HG03045 (cell line): ENCODE data around the gene APOBEC4.

Experiments
- ATAC-seq: cut with Tn5 transposase; IDR thresholded peaks from one replicate; pipeline ENCODE4 v1.9.1; 2021; ENCODE audit warnings: mild to moderate bottlenecking, moderate library complexity; ENCODE audit not compliant: unreplicated experiment

The APOBEC4 gene

DNA sequence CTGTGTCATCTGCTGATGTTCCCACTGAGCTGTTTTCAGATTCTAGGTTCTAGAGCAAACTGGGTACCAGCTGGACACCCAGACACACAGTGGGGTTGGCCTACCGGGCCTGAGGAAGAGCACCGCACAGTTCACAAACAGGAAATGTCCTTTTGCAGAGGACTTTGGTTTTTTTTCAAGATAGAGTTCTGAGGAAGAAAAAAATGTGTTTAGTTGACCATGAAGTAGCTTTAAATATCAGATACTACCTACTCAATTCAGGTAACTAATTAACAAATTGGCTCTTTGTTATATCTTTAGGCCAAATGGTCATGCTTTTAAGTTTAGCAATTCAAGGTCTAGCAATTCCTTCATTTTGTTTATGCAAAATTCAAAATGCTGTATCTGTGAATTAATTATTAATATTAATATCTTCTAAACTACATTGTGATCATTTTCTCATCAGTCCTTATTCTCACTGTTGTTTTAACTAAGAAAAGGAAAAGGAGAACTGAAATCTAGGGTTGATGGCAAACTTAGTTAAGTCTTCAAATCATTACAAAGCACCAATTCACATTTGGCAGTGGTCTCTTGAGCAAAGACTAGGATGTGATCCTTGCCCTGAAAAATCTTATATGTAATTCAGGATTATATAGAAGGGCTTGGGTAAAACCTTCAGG is 45.7 kb downstream of the APOBEC4 start:
- ATAC-seq: no peak

DNA sequence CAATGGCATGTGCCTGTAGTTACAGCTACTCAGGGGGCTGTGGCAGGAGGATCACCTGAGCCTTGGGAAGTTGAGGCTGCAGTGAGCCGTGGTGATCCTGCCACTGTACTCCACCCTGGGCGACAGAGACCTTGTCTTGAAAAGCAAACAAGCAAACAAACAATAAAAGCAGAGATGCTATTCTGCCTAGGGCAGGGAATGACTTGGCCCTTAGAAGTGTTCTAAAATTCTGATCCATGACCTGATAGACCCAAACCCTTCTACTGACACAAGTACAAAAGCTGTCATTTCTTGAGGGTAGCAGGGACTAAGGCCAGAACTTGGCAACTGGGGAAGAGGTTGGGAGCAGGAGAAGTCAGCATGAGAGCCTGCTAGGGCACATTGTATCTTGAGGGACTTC is 47.2 kb downstream of the APOBEC4 start:
- ATAC-seq: no peak

DNA sequence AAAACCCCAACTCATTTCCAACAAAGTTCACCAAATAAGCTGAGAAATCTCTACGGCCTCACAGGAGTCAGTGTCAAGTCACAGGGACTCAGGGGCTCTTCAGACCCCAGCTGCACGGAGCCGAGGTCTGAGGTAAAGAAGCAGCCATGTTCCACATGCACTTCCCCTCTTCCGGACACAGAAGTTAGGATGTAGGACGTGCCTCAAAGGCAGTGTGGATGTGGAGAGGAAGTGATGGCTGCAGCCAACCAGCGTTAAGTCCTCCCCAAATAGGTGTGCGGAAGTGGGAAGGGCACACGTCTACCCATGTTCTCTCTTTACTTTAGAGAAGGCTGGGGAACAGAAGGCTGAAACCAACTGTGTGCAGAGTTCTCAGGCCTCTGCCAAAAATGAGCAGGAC is 48.3 kb downstream of the APOBEC4 start:
- ATAC-seq: no peak

DNA sequence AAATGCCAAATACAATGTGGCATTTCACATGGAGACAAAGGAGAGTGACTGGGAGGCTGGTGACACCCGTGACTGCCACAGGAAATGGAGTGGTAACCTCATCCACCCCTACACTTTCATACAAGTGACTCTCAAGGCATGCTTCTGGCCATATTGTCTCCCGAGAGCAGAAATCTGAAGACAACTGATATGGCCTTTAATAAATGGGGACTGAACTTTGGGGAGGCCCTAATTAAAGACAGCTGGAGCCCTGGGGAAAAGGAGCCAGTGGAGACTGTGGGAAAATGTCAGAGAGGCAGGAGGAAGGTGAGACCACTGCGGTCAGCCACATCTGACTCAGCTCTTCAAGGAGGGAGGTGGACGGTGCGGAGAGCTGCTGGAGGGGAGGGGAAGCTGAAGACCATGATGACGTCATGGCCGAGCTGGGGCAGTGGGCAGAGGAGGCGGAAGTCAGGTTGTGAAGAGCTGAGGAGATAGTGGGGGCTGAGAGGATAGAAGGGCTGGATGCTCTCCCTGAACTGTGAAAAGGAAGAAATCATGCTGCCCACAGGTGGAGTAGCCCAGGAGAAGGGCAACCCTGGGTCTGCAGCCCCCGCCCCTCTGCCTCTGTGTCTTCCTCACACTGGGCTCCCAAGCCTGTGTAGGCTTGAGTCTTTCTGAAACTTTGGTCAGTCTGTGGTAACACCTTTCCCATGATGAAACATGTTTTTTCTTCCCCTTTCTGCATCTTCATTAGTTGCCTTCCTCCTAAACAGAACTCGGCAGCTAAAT is 48.9 kb downstream of the APOBEC4 start:
- no peak for ATAC-seq

DNA sequence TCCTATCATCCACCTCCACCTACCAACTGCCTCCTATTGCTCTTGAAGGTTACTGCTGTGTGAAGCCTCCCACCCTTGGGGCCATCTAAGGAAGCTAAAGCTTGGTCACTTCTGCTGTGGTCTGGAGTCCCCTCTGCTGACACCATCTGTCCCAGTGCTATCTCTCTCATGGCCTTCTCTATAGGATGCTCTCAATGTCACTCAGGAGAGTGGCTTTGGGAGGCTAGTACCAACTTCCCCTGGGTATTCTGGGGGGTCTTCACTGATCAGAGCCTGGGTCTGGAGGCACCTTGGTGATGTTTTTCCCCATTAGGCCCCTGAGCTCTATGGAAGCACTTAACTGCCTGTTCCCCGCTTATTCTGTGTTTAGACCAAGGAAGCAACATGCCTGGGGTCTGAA is 50.6 kb downstream of the APOBEC4 start:
- ATAC-seq: no peak

DNA sequence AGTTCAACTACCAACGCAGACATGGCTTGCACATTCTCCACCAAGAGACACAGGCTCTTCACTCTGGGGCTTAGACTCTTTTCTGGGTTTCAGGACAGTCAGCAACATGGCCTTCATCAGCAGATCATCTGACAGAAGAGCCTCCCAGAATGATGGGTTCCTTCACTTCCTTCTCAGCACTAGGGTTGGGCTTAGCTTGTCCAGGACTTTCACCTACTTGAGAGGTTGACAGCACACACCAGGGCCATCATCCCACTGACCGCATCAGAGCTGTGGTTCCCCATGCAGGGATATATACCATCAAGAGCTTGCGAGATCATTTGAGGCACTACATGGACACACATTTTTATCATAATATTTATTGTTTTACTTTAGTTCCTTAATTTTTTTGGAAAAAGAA is 52.5 kb downstream of the APOBEC4 start:
- no peak for ATAC-seq

DNA sequence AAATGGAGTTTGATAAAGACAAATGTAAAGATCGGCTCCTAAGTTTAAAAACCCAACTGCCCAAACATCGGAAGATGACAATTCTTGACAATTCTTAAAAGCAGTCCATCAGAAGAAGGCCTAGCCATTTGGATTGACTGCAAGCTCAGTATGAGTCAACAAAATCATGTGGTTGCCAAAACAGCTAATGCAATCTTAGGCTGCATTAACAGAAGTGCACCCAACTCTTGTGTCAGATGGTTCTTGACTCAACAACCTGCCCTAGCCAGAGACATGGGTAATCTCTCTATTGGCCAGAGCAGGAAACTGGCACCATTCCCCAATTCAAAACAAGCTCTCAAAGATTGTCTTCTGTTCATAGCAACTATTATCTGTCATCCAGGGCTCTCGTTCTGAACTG is 53.0 kb downstream of the APOBEC4 start:
- no peak for ATAC-seq

DNA sequence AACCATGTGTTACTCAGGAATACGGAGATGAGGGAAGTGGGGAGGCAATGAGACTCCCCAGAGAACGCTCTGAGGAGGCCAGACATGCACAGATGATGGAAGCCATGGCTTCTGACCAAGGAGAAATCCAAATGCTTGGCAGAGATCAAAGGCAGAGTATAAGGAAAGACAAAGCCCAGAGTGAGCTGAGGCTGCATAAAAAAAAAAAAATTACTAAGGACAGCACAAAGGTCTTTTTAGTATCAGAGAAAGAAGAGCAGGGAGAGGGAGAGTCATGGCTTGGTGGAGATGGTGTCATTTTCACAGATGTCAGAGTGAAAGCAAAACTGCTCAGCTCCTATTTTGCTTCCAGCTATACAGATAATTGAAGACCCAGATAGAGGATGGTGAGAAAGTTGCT is 54.7 kb downstream of the APOBEC4 start:
- peak; percentile 68 for ATAC-seq

DNA sequence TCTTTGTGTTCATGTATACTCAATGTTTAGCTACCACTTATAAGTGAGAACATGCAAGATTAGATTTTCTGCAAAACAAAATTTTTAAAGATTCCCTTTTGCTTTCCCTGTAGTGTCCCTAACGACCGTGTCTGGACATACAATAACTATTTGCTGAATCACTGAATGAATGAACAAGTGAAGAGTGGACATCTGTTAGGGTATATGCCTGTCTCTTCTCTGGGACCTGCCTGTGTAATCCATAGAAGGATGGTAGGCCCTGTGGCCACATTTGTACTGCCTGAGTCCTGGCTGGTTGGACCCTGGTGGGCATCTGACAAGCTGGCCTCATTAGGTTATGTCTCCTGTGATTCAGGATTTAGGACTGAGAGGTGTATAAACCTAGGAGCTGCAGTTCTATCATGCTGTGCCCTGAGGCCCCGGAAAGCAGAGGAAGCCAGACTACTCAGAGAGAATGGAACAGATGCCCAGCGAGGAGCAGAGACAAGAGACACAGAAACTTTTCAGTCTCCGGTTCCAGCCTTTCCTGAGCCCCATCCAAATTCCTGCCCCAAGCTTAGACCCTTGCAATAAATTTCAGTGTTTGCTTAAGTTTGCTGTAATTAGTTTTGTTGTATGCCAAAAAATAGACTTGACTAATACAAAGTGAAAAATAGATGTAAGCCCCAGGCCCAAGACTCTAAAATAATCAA is 55.3 kb downstream of the APOBEC4 start:
- no peak for ATAC-seq

DNA sequence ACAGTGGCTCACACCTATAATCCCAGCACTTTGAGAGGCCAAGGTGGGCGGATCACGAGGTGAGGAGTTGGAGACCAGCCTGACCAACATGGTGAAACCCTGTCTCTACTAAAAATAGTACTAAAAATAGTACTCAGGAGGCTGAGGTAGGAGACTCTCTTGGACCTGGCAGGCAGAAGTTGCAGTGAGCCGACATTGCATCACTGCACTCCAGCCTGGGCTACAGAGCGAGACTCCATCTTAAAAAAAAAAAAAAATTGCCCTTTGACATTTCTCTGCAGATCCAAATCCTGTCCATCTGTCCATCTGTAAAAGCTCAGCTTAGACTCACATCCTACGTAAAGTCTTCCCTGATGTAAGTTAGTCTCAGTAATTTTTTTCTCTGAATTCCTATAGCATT is 56.6 kb downstream of the APOBEC4 start:
- ATAC-seq: no peak
